ENCODE measurements around the gene C5orf15.

C5orf15 gene

GRCh38 chr5:133970325-133970909 is 2.0 kb upstream of the C5orf15 start:
- TF ChIP-seq CTCF (IDR thresholded peaks at IDR 0.05; ENCODE audit: poor library complexity, severe bottlenecking), result no peak
- Histone ChIP-seq H3K27ac (ENCODE audit: poor library complexity, severe bottlenecking) (peak overlapping the region; percentile 47), H3K27me3 (ENCODE audit: insufficient read depth, poor library complexity, severe bottlenecking) (no peaks in the 10 kb centered on the region), H3K9me3 (ENCODE audit: severe bottlenecking) (no peaks in the 10 kb centered on the region), H3K4me3 (ENCODE audit: severe bottlenecking) (no peak overlapping the region), H3K36me3 (ENCODE audit: low read depth) (peaks cover 41% of the 10 kb centered on the region), H3K4me1 (ENCODE audit: insufficient read depth, poor library complexity, severe bottlenecking) (peaks cover 10% of the 10 kb centered on the region)
- ATAC-seq (ENCODE audit: low read depth) (no peak), DNase-seq (ENCODE audit: low spot score) (no peak)

- no peak for ATAC-seq (ENCODE audit: low read depth)
- Histone ChIP-seq H3K9me3 (ENCODE audit: severe bottlenecking) (no peaks in the 10 kb centered on the region), H3K36me3 (ENCODE audit: low read depth) (peaks cover 35% of the 10 kb centered on the region), H3K27ac (ENCODE audit: poor library complexity, severe bottlenecking) (peak overlapping the region; percentile 47), H3K27me3 (ENCODE audit: insufficient read depth, poor library complexity, severe bottlenecking) (no peaks in the 10 kb centered on the region), H3K4me1 (ENCODE audit: insufficient read depth, poor library complexity, severe bottlenecking) (peaks cover 10% of the 10 kb centered on the region), H3K4me3 (ENCODE audit: severe bottlenecking) (no peak overlapping the region)
- no peak for TF ChIP-seq CTCF (IDR thresholded peaks at IDR 0.05; ENCODE audit: poor library complexity, severe bottlenecking)
- no peak for DNase-seq (ENCODE audit: low spot score)
These were observed 1.4 kb upstream of the C5orf15 start for GRCh38 chr5:133969654-133970324.

GRCh38 chr5:133967698-133968203 is 674 bp downstream of the C5orf15 start:
- ATAC-seq (ENCODE audit: low read depth) (peak; percentile 30), DNase-seq (ENCODE audit: low spot score) (no peak)
- H3K27ac ChIP-seq (ENCODE audit: poor library complexity, severe bottlenecking), result peak overlapping the region; percentile 47
- H3K4me3 ChIP-seq (ENCODE audit: severe bottlenecking), result peak overlapping the region; percentile 59
- TF ChIP-seq CTCF (IDR thresholded peaks at IDR 0.05; ENCODE audit: poor library complexity, severe bottlenecking), result no peak
- H3K27me3 ChIP-seq (ENCODE audit: insufficient read depth, poor library complexity, severe bottlenecking), result no peaks in the 10 kb centered on the region
- peaks cover 7% of the 10 kb centered on the region for H3K9me3 ChIP-seq (ENCODE audit: severe bottlenecking)
- H3K36me3 ChIP-seq (ENCODE audit: low read depth), result peaks cover 29% of the 10 kb centered on the region
- H3K4me1 ChIP-seq (ENCODE audit: insufficient read depth, poor library complexity, severe bottlenecking), result peaks cover 10% of the 10 kb centered on the region

- DNase-seq (ENCODE audit: low spot score), result no peak
These were observed 1.3 kb downstream of the C5orf15 start for GRCh38 chr5:133967124-133967523.

More at GRCh38 chr5:133967124-133967523, 1.3 kb downstream of the C5orf15 start:
- TF ChIP-seq CTCF (IDR thresholded peaks at IDR 0.05; ENCODE audit: poor library complexity, severe bottlenecking), result no peak
- Histone ChIP-seq H3K27me3 (ENCODE audit: insufficient read depth, poor library complexity, severe bottlenecking) (no peaks in the 10 kb centered on the region), H3K4me3 (ENCODE audit: severe bottlenecking) (peak overlapping the region; percentile 59), H3K27ac (ENCODE audit: poor library complexity, severe bottlenecking) (peak overlapping the region; percentile 47), H3K36me3 (ENCODE audit: low read depth) (peaks cover 24% of the 10 kb centered on the region), H3K9me3 (ENCODE audit: severe bottlenecking) (peaks cover 7% of the 10 kb centered on the region), H3K4me1 (ENCODE audit: insufficient read depth, poor library complexity, severe bottlenecking) (peaks cover 10% of the 10 kb centered on the region)
- no peak for ATAC-seq (ENCODE audit: low read depth)
